ENCODE measurements around the gene B3GALT2. TPM values are rescaled to one million over a fixed set of nuclear protein-coding genes. Genes with fewer than 3 reads are reported as not detected.
A peak's percentile ranks its signal among the peaks of the same experiment; 100 is the strongest.

The B3GALT2 gene
- total and polyA plus RNA-seq, 10 of the 15 experiments (the other 5 are each of a cell fraction or from before 2014, with no cell fraction given): 0.10 to 0.25 (median 0.14) TPM; not detected in 7

- TF ChIP-seq JUNB (IDR thresholded peaks at IDR 0.05): 0 out of 2 replicates have a peak, but pooled peaks have one; percentile 5
- TF ChIP-seq ATF2 (IDR thresholded peaks at IDR 0.05; ENCODE audit: low read length): no peak
- no peak for TF ChIP-seq NR2F1 (conservative IDR thresholded peaks at IDR 0.05)
- TF ChIP-seq SMC3 (IDR thresholded peaks at IDR 0.05; ENCODE audit: borderline replicate concordance, low read length): peak; percentile 46; the same call in 1 of the 2 replicates
- no peak for TF ChIP-seq SUZ12 (IDR thresholded peaks at IDR 0.05; ENCODE audit: unreplicated experiment)
- TF ChIP-seq MYB (IDR thresholded peaks at IDR 0.05; ENCODE audit: borderline replicate concordance, low read depth, low read length): no peak
Observed at GRCh38 chr1:193183019-193183627, 3.3 kb downstream of the B3GALT2 start (continued).

- Histone ChIP-seq H3K4me3 (no peak overlapping the region), H3K4me1 (ENCODE audit: control insufficient read depth, insufficient read depth, low read length) (no peaks in the 10 kb centered on the region), H3K27ac (ENCODE audit: control insufficient read depth, insufficient read depth) (no peak overlapping the region), H3K36me3 (ENCODE audit: control insufficient read depth in 2 of 2, insufficient read depth in 2 of 2, low read length in 1 of 2) (no peaks in the 10 kb centered on the region; a peak in 1 of 4 replicates), H3K9me3 (replicated peaks; ENCODE audit: control insufficient read depth, insufficient read depth, low read length) (no peaks in the 10 kb centered on the region), H3K27me3 (replicated peaks in 1 of 2; ENCODE audit: control insufficient read depth in 2 of 2, insufficient read depth in 2 of 2, low read length in 1 of 2) (no peaks in the 10 kb centered on the region), H3K4me2 (ENCODE audit: control insufficient read depth, insufficient read depth) (no peak overlapping the region), H3K79me2 (ENCODE audit: control insufficient read depth, insufficient read depth, low read length) (peaks cover 14% of the 10 kb centered on the region), H3K9ac (ENCODE audit: control insufficient read depth, insufficient read depth, low read length) (no peak overlapping the region), H4K20me1 (ENCODE audit: control insufficient read depth, insufficient read depth) (no peaks in the 10 kb centered on the region), H2AFZ (ENCODE audit: control insufficient read depth, low read depth, low read length) (no peak overlapping the region)
- in situ Hi-C loops (cut with MboI) (no loop called here), intact Hi-C loops (cut with micrococcal nuclease; ENCODE audit: unreplicated experiment) (loop anchor here (2.0 to 10.0 kb wide), 3 partner anchors 157 to 353 kb away; no protein-coding TSS in a partner anchor)
- WGBS (ENCODE audit: insufficient coverage, insufficient replicate concordance, low lambda C conversion rate, missing lambda C conversion rate): 76% methylated on average over 2 of the region's 2 CpGs
- FAIRE-seq: no peak
- DNase-seq (ENCODE audit: low read depth, low spot score): no peak
- ChIA-PET SMC1A (ENCODE audit: uncharacterized antibody, unreplicated experiment) (interaction anchor here (0.7 to 1.0 kb wide), 2 partner anchors 18 to 156 kb away, joined by 3 to 6 read pairs; no protein-coding TSS in a partner anchor), RAD21 (ENCODE audit: unreplicated experiment) (no interaction called here), POLR2A (no interaction called here), CTCF (interaction anchor here (0.7 to 3.2 kb wide), 2 partner anchors 9 to 44 kb away, joined by 3 to 13 read pairs; no protein-coding TSS in a partner anchor)
- TF ChIP-seq CBX5 (IDR thresholded peaks at IDR 0.05; ENCODE audit: low read depth) (no peak), ZNF274 (IDR thresholded peaks at IDR 0.05; ENCODE audit: insufficient read depth, insufficient read length) (no peak), GATAD2B (conservative IDR thresholded peaks at IDR 0.05; ENCODE audit: low read depth) (no peak), DPF2 (IDR thresholded peaks at IDR 0.05) (no peak)
- no TSS peak for BruUV-seq (replicated peaks)
- peak; percentile 32; the same call in 2 of the 3 replicates for ATAC-seq
Observed at GRCh38 chr1:193181985-193182384, 4.4 kb downstream of the B3GALT2 start.

All from GM12878 (cell line).